MM.1S (cell line): ENCODE measurements around the gene HSPB7.
"Not testable (repeated sequence)": the region's sequence is repeated elsewhere in the genome, so short reads cannot be mapped to it uniquely, and the experiment has no call there.

Experiments
- EZH2phosphoT487 ChIP-seq: fragments of 300-600 bp; sonication (generic); IDR thresholded peaks from 2 replicates; pipeline ENCODE4 v1.6.1; 2018; ENCODE audit warnings: antibody characterized with exemption, low read length
- TF ChIP-seq, protein P1 (sequence below): fragments of 300-600 bp; sonication (generic); IDR thresholded peaks from 2 replicates; pipeline ENCODE4 v1.5.1; 2016; ENCODE audit warnings: antibody characterized with exemption, low read length, mixed read lengths

DNA sequence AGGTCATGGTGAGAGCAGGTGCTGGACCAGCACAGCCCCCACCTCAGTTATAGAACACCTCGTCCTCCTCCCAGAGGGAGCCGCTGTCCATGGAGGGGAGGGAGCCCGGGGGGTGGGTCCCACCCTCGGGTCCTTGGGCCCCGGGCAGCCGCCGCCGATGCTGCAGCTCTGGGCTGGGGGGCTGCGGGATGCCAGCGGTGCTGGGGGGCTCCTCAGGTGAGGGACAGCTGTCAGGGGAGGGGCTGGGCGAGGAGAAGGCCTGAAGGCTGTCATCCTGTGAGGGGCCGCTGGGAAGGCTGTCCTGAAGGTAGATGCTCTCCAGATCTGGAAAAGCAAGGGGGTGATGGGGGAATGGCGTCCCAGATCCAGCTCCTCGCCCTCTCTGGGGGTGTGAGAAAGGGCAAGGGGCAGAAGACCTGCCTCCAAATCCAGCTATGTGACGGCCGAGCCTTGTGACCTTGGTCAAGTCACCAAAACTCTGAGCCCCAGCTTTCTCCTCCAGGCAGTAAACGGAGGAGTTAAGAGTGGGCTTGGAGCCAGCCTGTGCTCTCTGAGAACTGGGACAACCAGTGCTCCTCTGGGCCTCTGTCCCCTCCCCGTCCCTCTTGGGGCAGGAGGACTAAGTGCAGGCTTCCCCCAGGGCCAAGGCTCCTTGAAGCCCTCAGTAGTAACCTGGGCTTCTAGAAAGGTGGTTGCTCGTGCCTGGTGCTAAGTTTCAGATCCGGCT, 40.7 kb upstream of the HSPB7 start:
- TF ChIP-seq, protein P1, sequence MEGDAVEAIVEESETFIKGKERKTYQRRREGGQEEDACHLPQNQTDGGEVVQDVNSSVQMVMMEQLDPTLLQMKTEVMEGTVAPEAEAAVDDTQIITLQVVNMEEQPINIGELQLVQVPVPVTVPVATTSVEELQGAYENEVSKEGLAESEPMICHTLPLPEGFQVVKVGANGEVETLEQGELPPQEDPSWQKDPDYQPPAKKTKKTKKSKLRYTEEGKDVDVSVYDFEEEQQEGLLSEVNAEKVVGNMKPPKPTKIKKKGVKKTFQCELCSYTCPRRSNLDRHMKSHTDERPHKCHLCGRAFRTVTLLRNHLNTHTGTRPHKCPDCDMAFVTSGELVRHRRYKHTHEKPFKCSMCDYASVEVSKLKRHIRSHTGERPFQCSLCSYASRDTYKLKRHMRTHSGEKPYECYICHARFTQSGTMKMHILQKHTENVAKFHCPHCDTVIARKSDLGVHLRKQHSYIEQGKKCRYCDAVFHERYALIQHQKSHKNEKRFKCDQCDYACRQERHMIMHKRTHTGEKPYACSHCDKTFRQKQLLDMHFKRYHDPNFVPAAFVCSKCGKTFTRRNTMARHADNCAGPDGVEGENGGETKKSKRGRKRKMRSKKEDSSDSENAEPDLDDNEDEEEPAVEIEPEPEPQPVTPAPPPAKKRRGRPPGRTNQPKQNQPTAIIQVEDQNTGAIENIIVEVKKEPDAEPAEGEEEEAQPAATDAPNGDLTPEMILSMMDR = not testable (repeated sequence)
- TF ChIP-seq EZH2phosphoT487 = not testable (repeated sequence)
